Measurements from ENCODE around the gene SUPT4H1.
A peak's percentile ranks its signal among the peaks of the same experiment; 100 is the strongest.

SUPT4H1 gene

DNA sequence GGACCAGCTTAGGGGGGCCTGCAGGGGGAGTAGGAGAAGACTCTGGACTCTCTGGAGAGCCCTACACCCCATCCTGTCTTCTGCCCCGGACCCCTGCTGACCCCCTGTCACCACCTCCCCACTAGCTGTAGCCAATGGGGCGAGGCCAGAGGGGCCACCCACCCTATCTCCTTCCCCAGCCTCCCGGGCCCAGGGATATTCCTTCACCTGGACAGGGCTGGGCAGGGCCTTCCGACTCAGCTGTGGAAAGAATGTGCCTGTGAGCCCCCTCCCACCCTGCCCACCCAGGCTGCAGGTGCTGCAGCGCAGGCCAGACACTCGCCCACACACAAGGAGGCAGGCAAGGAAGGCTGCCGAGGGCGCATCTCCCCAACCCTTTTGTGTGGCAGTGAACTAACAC, 46.4 kb downstream of the SUPT4H1 start:
- peak in 1 of 2 donors; percentile 11 for DNase-seq
- Histone ChIP-seq H3K36me3 (peaks cover 0 to 64% (median 15%) of the 10 kb centered on the region in 3 donors), H3K4me3 (no peak overlapping the region), H3K9me3 (no peaks in the 10 kb centered on the region), H3K27ac (no peak overlapping the region), H3K4me1 (no peaks in the 10 kb centered on the region), H3K27me3 (no peaks in the 10 kb centered on the region)
- TF ChIP-seq, protein P1, sequence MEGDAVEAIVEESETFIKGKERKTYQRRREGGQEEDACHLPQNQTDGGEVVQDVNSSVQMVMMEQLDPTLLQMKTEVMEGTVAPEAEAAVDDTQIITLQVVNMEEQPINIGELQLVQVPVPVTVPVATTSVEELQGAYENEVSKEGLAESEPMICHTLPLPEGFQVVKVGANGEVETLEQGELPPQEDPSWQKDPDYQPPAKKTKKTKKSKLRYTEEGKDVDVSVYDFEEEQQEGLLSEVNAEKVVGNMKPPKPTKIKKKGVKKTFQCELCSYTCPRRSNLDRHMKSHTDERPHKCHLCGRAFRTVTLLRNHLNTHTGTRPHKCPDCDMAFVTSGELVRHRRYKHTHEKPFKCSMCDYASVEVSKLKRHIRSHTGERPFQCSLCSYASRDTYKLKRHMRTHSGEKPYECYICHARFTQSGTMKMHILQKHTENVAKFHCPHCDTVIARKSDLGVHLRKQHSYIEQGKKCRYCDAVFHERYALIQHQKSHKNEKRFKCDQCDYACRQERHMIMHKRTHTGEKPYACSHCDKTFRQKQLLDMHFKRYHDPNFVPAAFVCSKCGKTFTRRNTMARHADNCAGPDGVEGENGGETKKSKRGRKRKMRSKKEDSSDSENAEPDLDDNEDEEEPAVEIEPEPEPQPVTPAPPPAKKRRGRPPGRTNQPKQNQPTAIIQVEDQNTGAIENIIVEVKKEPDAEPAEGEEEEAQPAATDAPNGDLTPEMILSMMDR (IDR thresholded peaks at IDR 0.05) = no peak
- intact Hi-C loops (cut with DNase I; ENCODE audit: low total_unique reads) = no loop called here

DNA sequence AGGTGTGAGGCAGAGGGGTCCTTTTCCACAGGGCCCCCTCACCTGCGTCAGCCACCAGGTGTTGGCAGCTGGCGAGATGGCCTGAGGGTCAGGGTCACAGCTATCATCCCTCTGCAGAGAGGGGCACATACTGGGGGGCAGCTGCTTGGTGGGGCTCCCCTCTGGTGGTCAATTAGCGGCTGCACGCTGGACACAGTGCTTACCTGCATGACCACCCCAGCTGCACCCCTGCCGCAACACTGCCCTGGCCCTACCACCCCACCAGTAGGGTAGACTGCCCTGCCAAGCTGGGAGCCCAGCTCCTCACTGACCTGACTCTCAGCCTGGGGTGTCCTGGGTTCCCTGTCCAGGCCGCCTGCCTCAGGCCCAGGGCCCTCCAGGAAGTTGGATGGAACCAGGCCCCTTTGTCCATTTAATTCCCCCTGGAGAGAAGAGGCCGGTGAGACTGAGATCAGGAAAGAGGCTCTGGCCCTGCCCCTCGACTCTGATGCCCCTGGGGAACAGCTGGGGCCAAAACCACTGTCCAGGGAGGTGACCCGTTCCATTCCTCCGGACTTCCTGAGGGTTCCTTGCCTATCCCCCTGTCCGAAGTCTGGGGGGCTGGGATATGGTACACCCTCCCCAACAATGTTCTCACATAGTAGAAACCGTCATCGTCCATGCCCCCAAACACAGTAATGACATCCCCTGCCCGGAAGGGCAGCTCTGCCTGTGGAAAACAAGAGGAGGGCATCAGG, 47.1 kb downstream of the SUPT4H1 start:
- H3K4me1 ChIP-seq = no peaks in the 10 kb centered on the region
- no peak overlapping the region for H3K27ac ChIP-seq
- H3K36me3 ChIP-seq = peaks cover 0 to 58% (median 15%) of the 10 kb centered on the region in 3 donors
- peak in 1 of 2 donors; percentile 16 for DNase-seq
- TF ChIP-seq, protein P1 (IDR thresholded peaks at IDR 0.05) = no peak
- H3K27me3 ChIP-seq = no peaks in the 10 kb centered on the region
- no peak overlapping the region for H3K4me3 ChIP-seq
- intact Hi-C loops (cut with DNase I; ENCODE audit: low total_unique reads) = no loop called here
- H3K9me3 ChIP-seq = no peaks in the 10 kb centered on the region

DNA sequence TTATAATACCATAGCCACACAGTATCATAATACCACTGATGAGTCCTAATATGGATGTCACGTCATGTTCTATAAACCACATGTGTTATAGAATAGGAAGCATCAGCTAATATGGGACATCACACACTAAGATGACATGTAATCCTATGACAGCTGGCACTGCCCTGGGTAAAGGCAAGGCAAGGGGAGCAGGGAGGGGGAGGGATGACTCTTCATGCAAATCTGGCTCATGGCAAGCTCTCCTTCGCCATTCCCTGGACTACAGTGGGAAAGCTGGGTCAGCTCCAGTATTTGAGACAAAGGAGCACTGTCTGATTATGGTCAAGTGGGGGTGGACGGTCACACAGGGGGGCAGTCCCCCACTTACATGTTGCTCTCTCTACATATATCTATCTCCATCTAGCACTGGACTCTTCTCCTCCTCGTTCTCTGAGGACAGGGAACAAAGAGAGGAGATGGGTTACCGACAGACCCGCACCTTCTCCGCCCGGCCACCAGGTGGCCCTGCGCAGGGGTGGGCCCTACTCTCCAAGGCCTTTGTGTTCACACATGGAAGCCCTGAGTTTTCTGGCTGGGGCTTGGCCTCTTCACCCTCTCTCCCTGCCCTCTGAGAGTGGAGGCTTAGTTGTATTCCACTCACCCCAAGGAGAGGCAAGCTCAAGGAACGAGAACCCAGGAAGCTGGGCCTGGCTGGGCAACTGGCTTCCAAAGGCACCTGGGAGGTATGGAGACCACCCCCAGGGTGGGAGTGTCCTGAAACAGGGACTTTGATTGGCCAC, 47.8 kb downstream of the SUPT4H1 start:
- DNase-seq = peak in 1 of 2 donors; percentile 18
- TF ChIP-seq, protein P1 (IDR thresholded peaks at IDR 0.05) = peak; percentile 35 to 51

DNA sequence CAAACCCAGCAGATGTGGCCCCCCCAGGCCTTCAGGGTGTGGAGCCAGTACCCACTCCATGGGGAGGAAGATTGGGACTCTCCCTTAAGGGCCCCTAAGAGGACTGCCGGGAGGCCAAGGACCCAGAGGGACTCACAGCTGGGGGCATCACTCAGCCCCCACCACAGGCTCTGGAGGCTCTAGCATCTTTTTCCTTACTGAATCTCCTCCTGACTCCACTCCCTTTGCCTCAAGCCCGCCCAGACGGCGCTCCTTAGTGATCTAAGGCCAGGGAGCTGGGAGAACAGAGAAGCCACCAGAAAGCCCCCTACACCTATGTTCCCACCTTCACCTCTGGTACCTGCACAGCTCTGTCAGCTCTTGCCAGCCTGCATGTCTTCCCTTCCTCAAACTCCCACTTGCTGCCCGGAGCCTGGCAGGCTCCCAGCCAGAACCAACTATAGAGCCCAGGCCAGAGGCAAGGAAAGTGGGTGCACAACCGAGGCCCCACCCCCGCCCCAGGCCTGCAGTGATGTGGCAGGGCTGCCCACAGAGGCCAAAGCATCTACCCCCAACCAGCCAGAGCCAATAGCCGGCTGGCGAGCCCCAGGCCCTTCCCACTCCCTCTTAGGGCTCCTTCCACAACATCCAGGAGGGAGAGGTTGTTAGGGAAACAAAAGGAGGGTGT, 48.9 kb downstream of the SUPT4H1 start:
- H3K9me3 ChIP-seq = no peaks in the 10 kb centered on the region
- DNase-seq = peak in 1 of 2 donors; percentile 15
- H3K27me3 ChIP-seq = no peaks in the 10 kb centered on the region
- H3K36me3 ChIP-seq = peaks cover 0 to 40% (median 15%) of the 10 kb centered on the region in 3 donors
- no peaks in the 10 kb centered on the region for H3K4me1 ChIP-seq
- intact Hi-C loops (cut with DNase I; ENCODE audit: low total_unique reads) = no loop called here
- TF ChIP-seq, protein P1 (IDR thresholded peaks at IDR 0.05) = no peak
- no peak overlapping the region for H3K27ac ChIP-seq
- no peak overlapping the region for H3K4me3 ChIP-seq

More for the DNA sequence above, 47.8 kb downstream of the SUPT4H1 start:
- intact Hi-C loops (cut with DNase I; ENCODE audit: low total_unique reads) = no loop called here
- Histone ChIP-seq H3K27ac (no peak overlapping the region), H3K9me3 (no peaks in the 10 kb centered on the region), H3K27me3 (no peaks in the 10 kb centered on the region), H3K4me3 (no peak overlapping the region), H3K36me3 (peaks cover 0 to 51% (median 15%) of the 10 kb centered on the region in 3 donors), H3K4me1 (no peaks in the 10 kb centered on the region)

DNA sequence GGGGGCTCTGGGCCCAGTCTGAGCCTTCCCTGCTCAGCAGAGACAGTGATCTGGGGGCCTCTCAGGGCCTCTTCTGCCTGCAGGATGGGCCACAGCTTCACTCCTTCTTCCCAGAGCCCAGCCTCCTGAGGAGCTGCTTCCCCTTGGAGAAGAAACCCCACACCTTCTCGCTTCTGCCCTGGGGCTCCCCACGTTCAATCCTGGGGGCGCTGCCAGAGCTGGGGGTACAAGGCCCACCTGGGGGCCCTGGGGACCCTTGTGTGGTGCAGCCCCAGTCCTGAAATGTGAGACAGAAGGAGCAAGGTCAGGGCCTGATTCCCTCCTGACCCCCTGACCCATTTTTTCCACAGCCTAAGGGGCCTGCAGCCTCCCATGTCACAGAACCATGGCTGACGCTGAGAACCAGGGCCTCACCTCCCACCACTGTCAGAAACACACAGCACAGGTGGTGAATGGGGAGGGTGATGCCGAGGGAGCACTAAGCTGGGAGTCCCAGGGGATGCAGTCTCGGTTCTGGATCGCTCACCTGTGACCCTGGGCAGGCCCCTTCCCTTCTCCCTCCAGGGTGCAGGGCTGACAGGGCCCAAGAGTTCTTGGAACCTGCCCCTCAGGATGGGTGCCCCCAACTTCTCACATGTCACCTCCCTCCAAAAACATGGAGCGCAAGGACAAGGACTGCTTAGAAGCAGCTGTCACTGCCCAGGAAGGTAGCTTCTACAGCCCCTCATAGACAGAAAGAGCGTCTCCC, 49.7 kb downstream of the SUPT4H1 start:
- H3K27ac ChIP-seq = no peak overlapping the region
- no peaks in the 10 kb centered on the region for H3K4me1 ChIP-seq
- no peak overlapping the region for H3K4me3 ChIP-seq
- TF ChIP-seq, protein P1 (IDR thresholded peaks at IDR 0.05) = no peak
- H3K9me3 ChIP-seq = no peaks in the 10 kb centered on the region
- DNase-seq = peak in 1 of 2 donors; percentile 11
- intact Hi-C loops (cut with DNase I; ENCODE audit: low total_unique reads) = no loop called here
- H3K27me3 ChIP-seq = no peaks in the 10 kb centered on the region
- H3K36me3 ChIP-seq = peaks cover 0 to 32% (median 11%) of the 10 kb centered on the region in 3 donors

Data from tibial artery (tissue), 4 donors.